Fibroblast of skin of right quadriceps (primary cell): ENCODE data around the gene ROPN1B.
A peak's percentile ranks its signal among the peaks of the same experiment; 100 is the strongest.
"Not testable (repeated sequence)": the region's sequence is repeated elsewhere in the genome, so short reads cannot be mapped to it uniquely, and the experiment has no call there.

ENCODE experiments used
- DNase-seq: peaks from one replicate; pipeline ENCODE4 v3.0.0-alpha.2; 2013

Gene ROPN1B

GRCh38 chr3:125958511-125959316 is 10.3 kb upstream of the ROPN1B start:
- DNase-seq = no peak

GRCh38 chr3:125959317-125960065 is 9.5 kb upstream of the ROPN1B start:
- DNase-seq = no peak

- DNase-seq = no peak
Observed at GRCh38 chr3:125960066-125960424, 8.9 kb upstream of the ROPN1B start.

- no peak for DNase-seq
Observed at GRCh38 chr3:125960456-125961288, 8.3 kb upstream of the ROPN1B start.

GRCh38 chr3:125961289-125961589 is 7.7 kb upstream of the ROPN1B start:
- DNase-seq = no peak

- DNase-seq = not testable (repeated sequence)
Observed at GRCh38 chr3:125963834-125964233, 5.1 kb upstream of the ROPN1B start.

- DNase-seq = no peak
Observed at GRCh38 chr3:125965505-125965904, 3.5 kb upstream of the ROPN1B start.

GRCh38 chr3:125967156-125967555 is 1.8 kb upstream of the ROPN1B start:
- no peak for DNase-seq

GRCh38 chr3:125968121-125968520 is 857 bp upstream of the ROPN1B start:
- DNase-seq = not testable (repeated sequence)

- peak; percentile 24 for DNase-seq
Observed at GRCh38 chr3:125971997-125972944, 3.3 kb downstream of the ROPN1B start.

- not testable (repeated sequence) for DNase-seq
Observed at GRCh38 chr3:125975245-125976002, 6.4 kb downstream of the ROPN1B start.

- peak; percentile 41 for DNase-seq
Observed at GRCh38 chr3:125976003-125976390, 7.0 kb downstream of the ROPN1B start.

- not testable (repeated sequence) for DNase-seq
Observed at GRCh38 chr3:125977104-125977503, 8.1 kb downstream of the ROPN1B start.

- not testable (repeated sequence) for DNase-seq
Observed at GRCh38 chr3:125984951-125985350, 16.0 kb downstream of the ROPN1B start.

GRCh38 chr3:125990253-125990970 is 21.4 kb downstream of the ROPN1B start:
- peak; percentile 91 for DNase-seq

GRCh38 chr3:125996751-125997150 is 27.8 kb downstream of the ROPN1B start:
- DNase-seq = not testable (repeated sequence)

- no peak for DNase-seq
Observed at GRCh38 chr3:126002189-126002588, 33.2 kb downstream of the ROPN1B start.

GRCh38 chr3:126003447-126004190 is 34.6 kb downstream of the ROPN1B start:
- DNase-seq = no peak

GRCh38 chr3:126004217-126004616 is 35.2 kb downstream of the ROPN1B start:
- no peak for DNase-seq

- no peak for DNase-seq
Observed at GRCh38 chr3:126004692-126005091, 35.7 kb downstream of the ROPN1B start.
